HepG2 (cell line): ENCODE measurements around the gene MAFF. TPM values are rescaled to one million over a fixed set of nuclear protein-coding genes. Genes with fewer than 3 reads are reported as not detected.

Experiments
- ATAC-seq: fragments of 200-7000 bp; cut with Tn5 transposase; 3 replicates; pipeline ENCODE4 v1.9.1; 2020; ENCODE audit warnings: mild to moderate bottlenecking, moderate library complexity
- BruUV-seq: library from RNA; stranded (reverse); fragments of 400-500 nt; replicated peaks from 2 replicates; lab custom pipeline; 2021; lab: Mats Ljungman, UMichigan
- CTCF ChIA-PET: fragments of 300-600 bp; formaldehyde crosslinking; extraction: SDS; loops from one replicate; lab custom pipeline; 2021; ENCODE audit warnings: low total read pairs, inconsistent platforms, low intra/inter-chr PET ratio; lab: Yijun Ruan, JAX
- POLR2A ChIA-PET: fragments of 350-600 bp; sonication (Branson Sonifier 250); formaldehyde crosslinking; loops from one replicate; lab custom pipeline; 2020; ENCODE audit warnings: antibody characterized with exemption, inconsistent platforms; lab: Yijun Ruan, JAX
- DNase-seq: peaks from one replicate; pipeline ENCODE4 v3.0.0-alpha.2; 2015; ENCODE audit warnings: low spot score
- FAIRE-seq: peaks from 3 replicates; lab custom pipeline; 2011; peaks lifted over from hg19 to GRCh38; lab: Jason Lieb, UNC
- H2AFZ ChIP-seq: one replicate; pipeline ENCODE4 v1.6.1; 2011; ENCODE audit warnings: low read length, inconsistent platforms
- H3K27ac ChIP-seq: fragments of 300-600 bp; 3 replicates; pipeline ENCODE4 v1.8.0; 2011; ENCODE audit warnings: mixed run types, mild to moderate bottlenecking, mixed read lengths, low read length, inconsistent platforms; ENCODE audit not compliant: insufficient read depth; ENCODE audit errors: extremely low read length
- H3K27me3 ChIP-seq, 2 experiments: fragments of 200-600 bp in 1 of 2; 2 replicates in 1 of 2; 3 replicates in 1 of 2; pipeline versions ENCODE4 v1.6.0 to v1.8.0; 2011; ENCODE audit warnings: low read length in 2 of 2, mild to moderate bottlenecking in 2 of 2, moderate library complexity in 2 of 2, inconsistent platforms in 1 of 2; ENCODE audit not compliant: insufficient read depth in 2 of 2, control insufficient read depth in 1 of 2
- H3K36me3 ChIP-seq, 2 experiments: fragments of 200-600 bp in 1 of 2; replicated peaks in 1 of 2; 2 replicates in 1 of 2; 3 replicates in 1 of 2; pipeline versions ENCODE4 v1.5.1 to v1.8.0; 2011; ENCODE audit warnings: low read length in 2 of 2, inconsistent platforms in 1 of 2; ENCODE audit not compliant: insufficient read depth in 2 of 2, control insufficient read depth in 1 of 2
- H3K4me1 ChIP-seq: 2 replicates; pipeline ENCODE4 v1.5.1; 2012; ENCODE audit warnings: low read length, inconsistent platforms; ENCODE audit not compliant: insufficient read depth
- H3K4me2 ChIP-seq: 2 replicates; pipeline ENCODE4 v1.6.0; 2011; ENCODE audit warnings: low read depth, low read length, inconsistent platforms
- H3K4me3 ChIP-seq, 3 experiments: fragments of 200-600 bp in 1 of 3; sonication (generic), shearing (Covaris generic) in 1 of 3; replicated peaks in 1 of 3; 2 replicates each; pipeline ENCODE4 v1.5.1; 2011 to 2016; ENCODE audit warnings: low read length in 3 of 3, inconsistent platforms in 2 of 3, low read depth in 2 of 3, mild to moderate bottlenecking in 2 of 3, control low read depth in 1 of 3, mixed read lengths in 1 of 3; ENCODE audit not compliant: insufficient read depth in 1 of 3
- H3K79me2 ChIP-seq: one replicate; pipeline ENCODE4 v1.6.1; 2011; ENCODE audit warnings: low read length, inconsistent platforms; ENCODE audit not compliant: insufficient read depth
- H3K9ac ChIP-seq: 2 replicates; pipeline ENCODE4 v1.6.0; 2011; ENCODE audit warnings: mild to moderate bottlenecking, low read depth, low read length, inconsistent platforms; ENCODE audit not compliant: insufficient read depth
- H3K9me3 ChIP-seq: 2 replicates; pipeline ENCODE4 v1.5.1; 2012; ENCODE audit warnings: mild to moderate bottlenecking, low read length
- H4K20me1 ChIP-seq: 2 replicates; pipeline ENCODE4 v1.6.0; 2011; ENCODE audit warnings: inconsistent platforms, mild to moderate bottlenecking, low read length, moderate library complexity; ENCODE audit not compliant: insufficient read depth
- CEBPZ ChIP-seq: IDR thresholded peaks from 2 replicates; pipeline ENCODE4 v1.6.1; 2012; ENCODE audit warnings: low read length, improper control_type of control experiment
- FOXA3 ChIP-seq: IDR thresholded peaks from 2 replicates; pipeline ENCODE4 v1.6.1; 2016; ENCODE audit warnings: missing genetic modification reagents, missing compliant biosample characterization
- GATAD2A ChIP-seq: IDR thresholded peaks from 2 replicates; pipeline ENCODE4 v1.6.1; 2016
- MAFK ChIP-seq, 2 experiments: IDR thresholded peaks in 1 of 2; conservative IDR thresholded peaks in 1 of 2; 2 replicates each; pipeline ENCODE4 v1.6.1; 2011; ENCODE audit warnings: improper control_type of control experiment in 2 of 2, low read length in 2 of 2
- MED1 ChIP-seq: sonication (generic); formaldehyde crosslinking; IDR thresholded peaks from 2 replicates; pipeline ENCODE4 v1.4.0; 2020; ENCODE audit warnings: missing genetic modification reagents
- REST ChIP-seq, 2 experiments: IDR thresholded peaks; 2 replicates each; pipeline ENCODE4 v1.6.1; 2011 to 2012; ENCODE audit warnings: low read length in 2 of 2, borderline replicate concordance in 1 of 2, low read depth in 1 of 2, mild to moderate bottlenecking in 1 of 2, moderate library complexity in 1 of 2
- RXRB ChIP-seq: IDR thresholded peaks from 2 replicates; pipeline ENCODE4 v1.6.1; 2016; ENCODE audit warnings: borderline replicate concordance, missing genetic modification reagents, missing compliant biosample characterization
- ZBTB38 ChIP-seq: sonication (generic); formaldehyde crosslinking; IDR thresholded peaks from 2 replicates; pipeline ENCODE4 v1.5.1; 2020; ENCODE audit warnings: mild to moderate bottlenecking, missing genetic modification reagents
- ZNF121 ChIP-seq: sonication (generic); formaldehyde crosslinking; IDR thresholded peaks from 2 replicates; pipeline ENCODE4 v1.5.0; 2020; ENCODE audit warnings: mild to moderate bottlenecking, missing genetic modification reagents
- ZNF605 ChIP-seq: sonication (generic); formaldehyde crosslinking; IDR thresholded peaks from 2 replicates; pipeline ENCODE4 v1.8.0; 2022; ENCODE audit warnings: mild to moderate bottlenecking, missing genetic modification reagents
- WGBS: methylation state at CpG from one replicate; pipeline ENCODE4 v1.1.6; 2017; ENCODE audit warnings: low lambda C conversion rate; 5-methylcytosine and 5-hydroxymethylcytosine counted together
- in situ Hi-C: cut with HindIII; loops from 2 replicates; pipeline ENCODE4 v1.10.0; 2017; ENCODE audit warnings: low pct_unique_long_range_greater_than_20kb; ENCODE audit not compliant: extremely low pct_ligation_motif_present
- intact Hi-C: fragments of 100-400 bp; cut with micrococcal nuclease; formaldehyde crosslinking; loops from one replicate; pipeline ENCODE4 v1.10.0; 2022; ENCODE audit not compliant: unreplicated experiment
- polyA plus RNA-seq, 8 experiments: library from polyadenylated mRNA; depleted of rRNA in 3 of 8; stranded (reverse) in 7 of 8; unstranded in 1 of 8; fragments of >200 nt; fragmentation: Illumina TruSeq in 4 of 8; extraction: Trizol in 4 of 8; gene quantifications; 2 replicates each; pipeline versions ENCODE4 v1.2.1 to v1.2.3, GENCODE V29; 2011 to 2016; ENCODE audit warnings: low read depth in 4 of 8, missing spikeins in 1 of 8, mixed read lengths in 1 of 8; ENCODE audit not compliant: insufficient read depth in 1 of 8
- total RNA-seq, 5 experiments: library from RNA; depleted of rRNA; stranded (reverse); fragments of >200 nt; fragmentation: Illumina TruSeq; extraction: Trizol; gene quantifications; 2 replicates each; pipeline ENCODE4 v1.2.3, GENCODE V29; 2016; ENCODE audit warnings: low read depth in 1 of 5

MAFF gene
- total and polyA plus RNA-seq, 2 of the 13 experiments (the other 11 are each of a cell fraction or from before 2014, with no cell fraction given), result 5.4 to 14.3 TPM

GRCh38 chr22:38260761-38261681, 59.2 kb downstream of the MAFF start (continued):
- no peak for TF ChIP-seq REST (IDR thresholded peaks at IDR 0.05; ENCODE audit: borderline replicate concordance in 1 of 2, low read depth in 1 of 2, low read length in 2 of 2)
- no peak for TF ChIP-seq ZNF605 (CRISPR knock-in tag)

GRCh38 chr22:38262051-38262795, 60.4 kb downstream of the MAFF start:
- in situ Hi-C loops, result loop anchor here (5.0 kb wide), 1 partner anchor 90 kb away; no protein-coding TSS in a partner anchor
- TF ChIP-seq RXRB (peak; percentile 50; the same call in 1 of the 2 replicates), GATAD2A (CRISPR knock-in tag) (peak; percentile 67), ZBTB38 (CRISPR knock-in tag) (peak; percentile 40; the same call in 1 of the 2 replicates), FOXA3 (CRISPR knock-in tag) (peak; percentile 44; the same call in 1 of the 2 replicates), CEBPZ (no peak), ZNF121 (peak; percentile 17; the same call in 1 of the 2 replicates), MAFK (conservative IDR thresholded peaks at IDR 0.05 in 1 of 2, IDR thresholded peaks at IDR 0.05 in 1 of 2; ENCODE audit: low read length in 2 of 2) (no peak), MED1 (CRISPR knock-in tag) (peak; percentile 47)

More at GRCh38 chr22:38262051-38262795, 60.4 kb downstream of the MAFF start:
- ChIA-PET CTCF (interaction anchor here (0.9 to 2.1 kb wide), 2 partner anchors 91 to 210 kb away, joined by 3 to 18 read pairs; no protein-coding TSS in a partner anchor), POLR2A (interaction anchor here (1.6 kb wide), 1 partner anchor 66 kb away, joined by 3 read pairs; no protein-coding TSS in a partner anchor)
- Histone ChIP-seq H2AFZ (no peak overlapping the region), H4K20me1 (peaks cover 4% of the 10 kb centered on the region; the same call in 1 of the 2 replicates), H3K4me1 (peaks cover 63% of the 10 kb centered on the region), H3K36me3 (peaks cover 0 to 2% of the 10 kb centered on the region in 2 experiments; a peak in 1 of 5 replicates), H3K9ac (peak overlapping the region; percentile 46; the same call in 1 of the 2 replicates), H3K4me3 (peak overlapping the region; percentile 15 to 53 (median 25); a peak in 3 of 6 replicates), H3K4me2 (peak overlapping the region; percentile 81), H3K79me2 (peaks cover 22% of the 10 kb centered on the region), H3K9me3 (no peaks in the 10 kb centered on the region), H3K27me3 (no peaks in the 10 kb centered on the region), H3K27ac (peak overlapping the region; percentile 73)
- BruUV-seq, result no TSS peak
- intact Hi-C loops, result loop anchor here (2.0 to 10.0 kb wide), 3 partner anchors 89 to 207 kb away; partner anchors contain the start of genes BAIAP2L2 and PICK1
- DNase-seq (peak; percentile 54), ATAC-seq (peak; percentile 87), FAIRE-seq (peak; percentile 88)
- WGBS, result 9% methylated on average over 18 of the region's 20 CpGs
